C4-2B (cell line): ENCODE measurements around the gene GLYAT.

Experiments
- H3K27ac ChIP-seq: fragments of 450-650 bp; 2 replicates; pipeline ENCODE4 v1.5.1; 2017
- CTCF ChIP-seq: fragments of 450-650 bp; conservative IDR thresholded peaks from 2 replicates; pipeline ENCODE4 v1.5.1; 2017; ENCODE audit warnings: mild to moderate bottlenecking
- ZFX ChIP-seq: fragments of 450-650 bp; IDR thresholded peaks from 2 replicates; pipeline ENCODE4 v1.6.1; 2017

Gene GLYAT

GRCh38 chr11:58742140-58742539 is 10.4 kb upstream of the GLYAT start:
- H3K27ac ChIP-seq, result no peak overlapping the region
- TF ChIP-seq CTCF (no peak), ZFX (no peak)

GRCh38 chr11:58741127-58741526 is 9.4 kb upstream of the GLYAT start:
- no peak overlapping the region for H3K27ac ChIP-seq
- TF ChIP-seq ZFX (no peak), CTCF (no peak)

- no peak overlapping the region for H3K27ac ChIP-seq
- no peak for TF ChIP-seq CTCF
- TF ChIP-seq ZFX, result no peak
Observed at GRCh38 chr11:58740447-58740846, 8.7 kb upstream of the GLYAT start.

GRCh38 chr11:58739725-58740430 is 8.1 kb upstream of the GLYAT start:
- no peak for TF ChIP-seq ZFX
- no peak for TF ChIP-seq CTCF
- H3K27ac ChIP-seq, result no peak overlapping the region

- no peak overlapping the region; the same call in 1 of the 2 replicates for H3K27ac ChIP-seq
- no peak for TF ChIP-seq CTCF
- no peak for TF ChIP-seq ZFX
Observed at GRCh38 chr11:58734681-58735490, 3.1 kb upstream of the GLYAT start.

- no peak for TF ChIP-seq ZFX
- no peak for TF ChIP-seq CTCF
- H3K27ac ChIP-seq, result no peak overlapping the region
Observed at GRCh38 chr11:58730507-58731089, 1.1 kb downstream of the GLYAT start.

- no peak for TF ChIP-seq CTCF
- TF ChIP-seq ZFX, result no peak
- H3K27ac ChIP-seq, result peak overlapping the region; percentile 63; the same call in 1 of the 2 replicates
Observed at GRCh38 chr11:58727415-58727797, 4.3 kb downstream of the GLYAT start.
